Measurements from ENCODE around the gene NOTUM. TPM values are rescaled to one million over a fixed set of nuclear protein-coding genes. Genes with fewer than 3 reads are reported as not detected.

Gene NOTUM
- total and polyA plus RNA-seq, 9 of the 15 experiments (the other 6 are each of a cell fraction or from before 2014, with no cell fraction given) = 0.03 to 14.0 (median 4.1) TPM

- TF ChIP-seq ETS1 (conservative IDR thresholded peaks at IDR 0.05; ENCODE audit: control insufficient read depth, low read depth, low read length) = no peak; the same call in 1 of the 2 replicates
- no peak for TF ChIP-seq LARP7 (IDR thresholded peaks at IDR 0.05)
- no peak for TF ChIP-seq E2F1 (CRISPR knock-in tag; IDR thresholded peaks at IDR 0.05)
- TF ChIP-seq NFE2 (IDR thresholded peaks at IDR 0.05; ENCODE audit: low read depth) = peak; percentile 96
- no peak for TF ChIP-seq MEF2A (IDR thresholded peaks at IDR 0.05; ENCODE audit: control insufficient read depth, low read depth, low read length)
- TF ChIP-seq EWSR1 (IDR thresholded peaks at IDR 0.05; ENCODE audit: borderline replicate concordance, low read depth, partially characterized antibody) = no peak
- TF ChIP-seq FOSL1 (tag; conservative IDR thresholded peaks at IDR 0.05) = peak; percentile 81
- TF ChIP-seq ARHGAP35 (IDR thresholded peaks at IDR 0.05; ENCODE audit: partially characterized antibody) = no peak
- TF ChIP-seq RBFOX2 (IDR thresholded peaks at IDR 0.05; ENCODE audit: low read depth, low read length) = peak; percentile 80
- TF ChIP-seq BHLHE40 (IDR thresholded peaks at IDR 0.05; ENCODE audit: low read length) = peak; percentile 96
- TF ChIP-seq RREB1 (CRISPR knock-in tag; IDR thresholded peaks at IDR 0.05) = no peak
- no peak for TF ChIP-seq ZFP30 (CRISPR knock-in tag; IDR thresholded peaks at IDR 0.05; ENCODE audit: borderline replicate concordance)
- peak; percentile 4 for TF ChIP-seq TAF1 (IDR thresholded peaks at IDR 0.05; ENCODE audit: control insufficient read depth, extremely low read depth, insufficient read depth, low read length, severe bottlenecking)
- no peak for TF ChIP-seq TCF3 (CRISPR knock-in tag; IDR thresholded peaks at IDR 0.05)
- TF ChIP-seq ETV5 (CRISPR knock-in tag; IDR thresholded peaks at IDR 0.05; ENCODE audit: low read depth) = 0 out of 2 replicates have a peak, but pooled peaks have one; percentile 16
- no peak for TF ChIP-seq CBX5 (IDR thresholded peaks at IDR 0.05; ENCODE audit: borderline replicate concordance, low read depth)
- no peak for TF ChIP-seq SRSF3 (IDR thresholded peaks at IDR 0.05; ENCODE audit: insufficient read depth, low read length)
- no peak for TF ChIP-seq ZNF165 (CRISPR knock-in tag; IDR thresholded peaks at IDR 0.05; ENCODE audit: borderline replicate concordance)
- TF ChIP-seq ZNF589 (CRISPR knock-in tag; IDR thresholded peaks at IDR 0.05; ENCODE audit: low read depth) = no peak
- TF ChIP-seq MAZ (CRISPR knock-in tag; conservative IDR thresholded peaks at IDR 0.05 in 1 of 2, IDR thresholded peaks at IDR 0.05 in 1 of 2) = peak; percentile 22 to 62
Measured at GRCh38 chr17:81926451-81927151, 34.4 kb downstream of the NOTUM start (continued).
